Endothelial cell of umbilical vein (primary cell): ENCODE measurements around the gene USP33. TPM values are rescaled to one million over a fixed set of nuclear protein-coding genes. Genes with fewer than 3 reads are reported as not detected.

ENCODE experiments used
- BruUV-seq: library from RNA; stranded (reverse); fragments of 400-500 nt; replicated peaks from 2 replicates; lab custom pipeline; 2021; lab: Mats Ljungman, UMichigan
- CTCF ChIA-PET: fragments of 300-600, 350-600 bp; sonication (Branson Sonifier 250); formaldehyde crosslinking; loops from one replicate; lab custom pipeline; 2021; ENCODE audit warnings: antibody characterized with exemption, inconsistent platforms; lab: Charles Lee
- POLR2A ChIA-PET: fragments of 300-600, 350-600 bp; sonication (Branson Sonifier 250); formaldehyde crosslinking; loops from one replicate; lab custom pipeline; 2021; ENCODE audit warnings: antibody characterized with exemption, inconsistent platforms; lab: Charles Lee
- DNase-seq: peaks from one replicate; pipeline ENCODE4 v3.0.0-alpha.2; 2011; ENCODE audit warnings: low read depth, low spot score
- FAIRE-seq: peaks from 2 replicates; lab custom pipeline; 2011; peaks lifted over from hg19 to GRCh38; lab: Jason Lieb, UNC
- H2AFZ ChIP-seq: 2 replicates; pipeline ENCODE4 v1.6.0; 2012; ENCODE audit warnings: low read depth, low read length, control low read depth, inconsistent platforms
- H3K27ac ChIP-seq: 2 replicates; pipeline ENCODE4 v1.5.1; 2011; ENCODE audit warnings: low read depth, mild to moderate bottlenecking, control low read depth, low read length, moderate library complexity; ENCODE audit not compliant: insufficient read depth
- H3K27me3 ChIP-seq, 2 experiments: 2 replicates each; pipeline versions ENCODE4 v1.6.0 to v1.6.1; 2011; ENCODE audit warnings: low read length in 2 of 2, mixed read lengths in 1 of 2; ENCODE audit not compliant: control insufficient read depth in 2 of 2, insufficient read depth in 2 of 2
- H3K36me3 ChIP-seq, 2 experiments: 2 replicates in 1 of 2; 3 replicates in 1 of 2; pipeline ENCODE4 v1.5.1; 2011; ENCODE audit warnings: low read length in 2 of 2, mild to moderate bottlenecking in 1 of 2, moderate library complexity in 1 of 2; ENCODE audit not compliant: control insufficient read depth in 2 of 2, insufficient read depth in 2 of 2; ENCODE audit errors: extremely low read depth in 1 of 2
- H3K4me1 ChIP-seq: 3 replicates; pipeline ENCODE4 v1.5.1; 2011; ENCODE audit warnings: mild to moderate bottlenecking, low read length; ENCODE audit not compliant: control insufficient read depth, insufficient read depth; ENCODE audit errors: extremely low read depth
- H3K4me2 ChIP-seq: 2 replicates; pipeline ENCODE4 v1.6.1; 2011; ENCODE audit warnings: low read length, control low read depth, mixed read lengths; ENCODE audit not compliant: insufficient read depth
- H3K4me3 ChIP-seq, 3 experiments: fragments of 200-600 bp in 1 of 3; sonication (generic), shearing (Covaris generic) in 1 of 3; replicated peaks in 1 of 3; 2 replicates each; pipeline ENCODE4 v1.5.1; 2011 to 2016; ENCODE audit warnings: control low read depth in 3 of 3, low read length in 3 of 3, mild to moderate bottlenecking in 2 of 3, inconsistent platforms in 1 of 3, low read depth in 1 of 3, moderate library complexity in 1 of 3; ENCODE audit not compliant: insufficient read depth in 1 of 3
- H3K79me2 ChIP-seq: 2 replicates; pipeline ENCODE4 v1.6.0; 2012; ENCODE audit warnings: low read length, inconsistent platforms; ENCODE audit not compliant: control insufficient read depth, insufficient read depth
- H3K9ac ChIP-seq: replicated peaks from 2 replicates; pipeline ENCODE3; 2011; ENCODE audit warnings: low read length, control low read depth; ENCODE audit not compliant: insufficient read depth; ENCODE audit errors: extremely low read depth
- H3K9me1 ChIP-seq: replicated peaks from 3 replicates; pipeline ENCODE4 v1.6.0; 2011; ENCODE audit warnings: mild to moderate bottlenecking, low read length; ENCODE audit not compliant: control insufficient read depth, insufficient read depth; ENCODE audit errors: extremely low read depth
- H3K9me3 ChIP-seq: replicated peaks from 2 replicates; pipeline ENCODE4 v1.5.1; 2012; ENCODE audit warnings: low read length, inconsistent platforms; ENCODE audit not compliant: control insufficient read depth, insufficient read depth
- H4K20me1 ChIP-seq: replicated peaks from 2 replicates; pipeline ENCODE3; 2011; ENCODE audit warnings: mild to moderate bottlenecking, low read length; ENCODE audit not compliant: control insufficient read depth, insufficient read depth; ENCODE audit errors: extremely low read depth
- EZH2 ChIP-seq: IDR thresholded peaks from 2 replicates; pipeline ENCODE4 v1.6.1; 2012; ENCODE audit warnings: borderline replicate concordance, low read depth, mild to moderate bottlenecking, moderate library complexity, low read length, inconsistent platforms; ENCODE audit not compliant: severe bottlenecking
- GATA2 ChIP-seq: IDR thresholded peaks from 2 replicates; pipeline ENCODE4 v1.7.0; 2011; ENCODE audit warnings: low read depth, mild to moderate bottlenecking, moderate library complexity, mixed read lengths, low read length; ENCODE audit not compliant: insufficient read length, insufficient read depth
- JUN ChIP-seq: IDR thresholded peaks from 2 replicates; pipeline ENCODE4 v1.6.1; 2011; ENCODE audit warnings: borderline replicate concordance, low read depth; ENCODE audit not compliant: insufficient read length, insufficient read depth
- MYC ChIP-seq: IDR thresholded peaks from one replicate; pipeline ENCODE4 v1.6.1; 2011; ENCODE audit warnings: mild to moderate bottlenecking, low read depth, low read length
- dilution Hi-C: fragments of 300-500 bp; cut with MboI; formaldehyde crosslinking; loops from one replicate; pipeline ENCODE4 v1.15.0; 2019; ENCODE audit warnings: low sequenced_read_pairs; ENCODE audit not compliant: extremely low pct_ligation_motif_present
- intact Hi-C: fragments of 100-400 bp; cut with micrococcal nuclease; formaldehyde crosslinking; loops from one replicate; pipeline ENCODE4 v1.10.0; 2022
- polyA plus RNA-seq, 4 experiments: library from polyadenylated mRNA; depleted of rRNA in 3 of 4; stranded (reverse) in 3 of 4; unstranded in 1 of 4; fragments of >200 nt; gene quantifications; 2 replicates each; pipeline versions ENCODE4 v1.2.1 to v1.2.3, GENCODE V29; 2011 to 2012; ENCODE audit warnings: missing spikeins in 1 of 4
- total RNA-seq: library from RNA; stranded (reverse); gene quantifications from 2 replicates; pipeline ENCODE4 v1.2.3, GENCODE V29; 2021
- TF ChIP-seq, protein P1 (sequence below), 2 donors: IDR thresholded peaks; 1 replicate in 1 of 2; 2 replicates in 1 of 2; pipeline ENCODE4 v1.5.1; 2011; ENCODE audit warnings: low read length in 2 of 2, mild to moderate bottlenecking in 2 of 2, moderate library complexity in 2 of 2, control low read depth in 1 of 2, inconsistent platforms in 1 of 2, low read depth in 1 of 2; ENCODE audit not compliant: insufficient read depth in 1 of 2; ENCODE audit errors: extremely low read depth in 1 of 2

The USP33 gene
- total and polyA plus RNA-seq, 2 donors (not counting 3 experiments of a cell fraction or from before 2014, with no cell fraction given) = 22.5 to 46.4 TPM

DNA sequence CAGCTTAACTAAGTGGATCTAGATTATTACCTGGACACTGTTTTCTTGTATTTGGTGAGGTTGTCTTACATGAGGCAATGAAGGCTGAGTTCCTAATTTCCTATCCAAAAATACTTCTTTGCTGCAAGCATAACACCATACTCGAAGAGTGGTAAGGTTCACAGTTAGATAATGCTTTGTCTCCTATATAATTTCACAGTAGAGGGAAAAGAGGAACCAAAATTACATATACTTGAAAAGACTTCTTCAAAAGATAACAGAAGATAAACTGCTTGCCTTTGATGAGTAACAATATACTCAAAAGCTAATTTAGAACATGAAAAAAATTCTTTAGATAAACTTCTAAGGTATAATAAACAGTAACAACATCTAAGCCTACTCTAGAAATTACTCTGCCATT, 20.4 kb downstream of the USP33 start:
- no peak for TF ChIP-seq GATA2
- no peak for TF ChIP-seq JUN
- Histone ChIP-seq H3K9me3 (no peaks in the 10 kb centered on the region), H3K9ac (no peak overlapping the region), H3K4me3 (no peak overlapping the region), H3K4me2 (no peak overlapping the region), H3K36me3 (peaks cover 0 to 2% of the 10 kb centered on the region in 2 experiments), H3K27me3 (no peaks in the 10 kb centered on the region), H3K79me2 (peaks cover 16% of the 10 kb centered on the region), H3K27ac (no peak overlapping the region), H3K4me1 (no peaks in the 10 kb centered on the region), H3K9me1 (no peaks in the 10 kb centered on the region), H2AFZ (no peak overlapping the region), H4K20me1 (no peaks in the 10 kb centered on the region)
- intact Hi-C loops = no loop called here
- ChIA-PET CTCF (interaction anchor here (1.1 kb wide), 1 partner anchor 16 kb away, joined by 3 read pairs; no protein-coding TSS in a partner anchor), POLR2A (no interaction called here)
- FAIRE-seq = no peak
- no TSS peak for BruUV-seq
- dilution Hi-C loops = no loop called here
- no peak for DNase-seq

DNA sequence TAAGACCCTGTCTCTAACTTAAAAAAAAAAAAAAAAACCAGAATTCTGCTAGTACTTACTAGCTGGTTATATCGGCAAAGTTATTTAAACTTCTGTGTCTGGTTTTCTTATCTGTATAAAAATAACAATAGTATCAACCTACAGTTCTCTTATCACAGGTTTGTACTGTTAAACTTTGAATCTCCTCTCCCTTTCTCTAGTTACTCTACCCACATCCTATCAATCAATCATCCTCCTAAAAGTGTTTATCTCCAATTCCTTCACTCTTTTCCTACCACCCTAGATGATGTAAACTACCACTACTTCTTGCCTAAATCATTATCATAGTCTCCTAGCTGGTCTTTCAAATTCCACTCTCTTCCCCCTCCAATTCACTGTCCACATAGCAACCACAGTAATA, 27.6 kb downstream of the USP33 start:
- H3K27ac ChIP-seq = no peak overlapping the region
- no peaks in the 10 kb centered on the region for H3K9me3 ChIP-seq
- no TSS peak for BruUV-seq
- intact Hi-C loops (no loop called here), dilution Hi-C loops (no loop called here)
- FAIRE-seq (no peak), DNase-seq (no peak)
- no peak overlapping the region for H2AFZ ChIP-seq
- no peaks in the 10 kb centered on the region for H3K4me1 ChIP-seq
- TF ChIP-seq, protein P1, sequence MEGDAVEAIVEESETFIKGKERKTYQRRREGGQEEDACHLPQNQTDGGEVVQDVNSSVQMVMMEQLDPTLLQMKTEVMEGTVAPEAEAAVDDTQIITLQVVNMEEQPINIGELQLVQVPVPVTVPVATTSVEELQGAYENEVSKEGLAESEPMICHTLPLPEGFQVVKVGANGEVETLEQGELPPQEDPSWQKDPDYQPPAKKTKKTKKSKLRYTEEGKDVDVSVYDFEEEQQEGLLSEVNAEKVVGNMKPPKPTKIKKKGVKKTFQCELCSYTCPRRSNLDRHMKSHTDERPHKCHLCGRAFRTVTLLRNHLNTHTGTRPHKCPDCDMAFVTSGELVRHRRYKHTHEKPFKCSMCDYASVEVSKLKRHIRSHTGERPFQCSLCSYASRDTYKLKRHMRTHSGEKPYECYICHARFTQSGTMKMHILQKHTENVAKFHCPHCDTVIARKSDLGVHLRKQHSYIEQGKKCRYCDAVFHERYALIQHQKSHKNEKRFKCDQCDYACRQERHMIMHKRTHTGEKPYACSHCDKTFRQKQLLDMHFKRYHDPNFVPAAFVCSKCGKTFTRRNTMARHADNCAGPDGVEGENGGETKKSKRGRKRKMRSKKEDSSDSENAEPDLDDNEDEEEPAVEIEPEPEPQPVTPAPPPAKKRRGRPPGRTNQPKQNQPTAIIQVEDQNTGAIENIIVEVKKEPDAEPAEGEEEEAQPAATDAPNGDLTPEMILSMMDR (IDR thresholded peaks at IDR 0.05; ENCODE audit: extremely low read depth in 1 of 2, insufficient read depth in 1 of 2, low read depth in 1 of 2, low read length in 2 of 2) = no peak
- TF ChIP-seq EZH2 (no peak), GATA2 (no peak), MYC (no peak), JUN (no peak)
- H3K27me3 ChIP-seq = no peaks in the 10 kb centered on the region
- no peaks in the 10 kb centered on the region for H4K20me1 ChIP-seq
- H3K9me1 ChIP-seq = no peaks in the 10 kb centered on the region
- H3K4me3 ChIP-seq = no peak overlapping the region
- no peak overlapping the region for H3K9ac ChIP-seq
- POLR2A ChIA-PET = no interaction called here
- no peaks in the 10 kb centered on the region for H3K79me2 ChIP-seq
- no peak overlapping the region for H3K4me2 ChIP-seq
- H3K36me3 ChIP-seq = peaks cover 2 to 5% of the 10 kb centered on the region in 2 experiments
- CTCF ChIA-PET = interaction anchor here (0.8 to 1.2 kb wide), 2 partner anchors 18 to 383 kb away, joined by 3 to 4 read pairs; no protein-coding TSS in a partner anchor
